DMS 273 treated with DMSO at 0.1 percent for 48 hours (cell line): Measurements from ENCODE around the gene SPRR2F.

Source experiments
- DNase-seq: peaks from one replicate; lab custom pipeline; 2025; lab: John Stamatoyannopoulos, UW

Gene SPRR2F

DNA sequence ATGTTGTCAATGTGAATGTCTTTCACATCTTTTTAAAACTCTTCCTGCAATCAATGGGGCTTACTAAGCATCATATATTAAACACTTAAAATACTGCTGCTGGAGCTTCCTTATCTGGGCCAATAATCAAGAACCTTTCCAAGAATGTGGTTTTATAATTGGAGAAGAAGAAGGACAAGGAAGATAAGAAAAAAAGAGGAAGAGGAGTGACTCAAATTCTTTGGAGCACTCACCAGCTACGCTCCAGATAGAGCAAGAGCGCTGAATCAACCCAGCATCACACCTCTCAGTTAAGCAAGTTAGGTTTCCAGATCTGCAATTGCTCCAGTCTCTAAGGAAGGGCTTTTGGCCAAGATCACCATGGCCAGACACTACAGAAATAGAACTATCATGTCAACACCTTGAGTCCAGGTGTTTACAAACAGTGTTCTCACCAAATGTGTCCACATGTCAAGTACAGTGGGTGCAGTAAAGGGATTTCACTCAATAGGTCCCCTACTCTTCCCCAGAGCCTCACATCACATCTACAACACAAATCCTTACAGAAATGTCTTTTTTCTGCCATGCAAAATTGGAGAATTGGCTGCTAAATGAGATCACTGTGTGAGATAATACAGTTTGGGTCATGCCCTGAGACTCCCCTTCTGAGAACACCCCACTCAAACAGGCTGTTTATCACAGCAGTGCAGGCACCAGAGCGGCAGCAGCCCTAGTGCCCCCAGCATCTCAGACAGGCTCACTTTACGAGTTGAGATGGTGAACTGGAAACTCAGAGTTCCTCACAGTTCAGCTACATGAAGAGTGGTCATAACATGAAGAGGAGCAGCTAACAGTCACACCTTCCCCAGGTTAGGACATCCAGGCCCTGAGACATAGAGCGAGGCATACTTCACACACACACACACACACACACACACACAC, 40.2 kb downstream of the SPRR2F start:
- no peak for DNase-seq

DNA sequence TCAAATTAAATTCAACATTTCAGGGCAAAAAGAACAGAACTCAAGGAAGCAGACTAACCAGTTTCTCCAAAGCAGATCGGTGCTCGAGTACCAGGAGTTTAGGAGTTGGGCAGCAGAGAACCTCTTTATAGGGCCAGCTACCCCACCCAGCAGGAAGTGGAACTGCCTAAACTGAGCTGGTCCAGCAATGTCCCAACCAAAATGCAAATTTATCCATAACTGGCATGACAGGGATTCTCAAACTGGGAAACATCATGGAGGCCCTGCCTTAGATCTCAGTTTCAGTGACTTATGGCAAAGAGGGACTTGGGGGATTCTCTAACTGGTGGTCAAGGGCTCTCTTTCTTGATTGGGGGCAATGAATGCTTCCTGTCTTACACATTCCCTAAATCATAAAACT, 41.8 kb downstream of the SPRR2F start, which contains the start of gene SPRR2B:
Gene SPRR2B (minus strand): TSS at position 101 of the 400 bp plus-strand sequence. CDS start 772 bp downstream, outside the sequence.
- no peak for DNase-seq

DNA sequence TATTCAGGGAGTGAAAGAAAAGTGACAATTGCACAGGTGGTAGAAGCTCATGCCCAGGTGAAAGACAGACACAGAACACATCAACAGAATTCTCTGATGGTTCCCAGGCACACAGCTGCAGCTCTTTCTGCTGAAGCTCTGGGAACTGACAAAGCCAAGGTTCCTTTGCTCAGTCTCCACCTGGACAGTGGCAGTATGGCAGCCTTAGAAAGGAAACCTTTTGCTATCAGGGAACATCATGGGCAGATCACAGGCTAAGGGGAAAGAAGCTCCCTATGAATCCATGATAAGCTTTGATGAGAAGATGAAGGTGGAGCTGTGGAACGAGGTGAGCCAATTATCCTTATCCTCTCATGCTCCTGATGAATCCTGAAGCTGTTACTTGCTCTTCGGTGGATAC, 43.1 kb downstream of the SPRR2F start:
- no peak for DNase-seq
